Effector CD4-positive, alpha-beta T cell (primary cell): ENCODE results near the gene RASGRF1.
A peak's percentile ranks its signal among the peaks of the same experiment; 100 is the strongest.

Experiments used
- DNase-seq: peaks from one replicate; pipeline ENCODE4 v3.0.0-alpha.2; 2020

Gene RASGRF1

DNA sequence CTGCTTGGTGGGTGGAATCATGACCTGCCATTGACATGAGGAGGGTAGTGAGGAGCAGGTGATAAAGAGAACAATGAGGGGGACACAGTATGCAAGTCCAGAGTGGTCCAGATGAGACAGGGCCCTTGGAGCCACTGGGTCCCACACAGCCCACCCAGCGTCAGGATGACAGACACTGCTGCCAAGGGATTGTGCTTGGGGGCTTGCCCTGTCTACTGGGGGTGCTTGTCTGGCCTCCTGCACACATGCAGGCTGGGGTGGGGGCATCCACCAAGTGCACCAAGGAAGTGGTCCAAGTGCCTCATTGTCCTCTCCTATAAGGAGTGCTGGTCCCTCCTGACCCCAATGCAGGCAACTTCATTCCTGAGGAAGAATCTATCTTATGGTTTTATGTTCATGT lies 106.5 kb downstream of the RASGRF1 start:
- DNase-seq = no peak

DNA sequence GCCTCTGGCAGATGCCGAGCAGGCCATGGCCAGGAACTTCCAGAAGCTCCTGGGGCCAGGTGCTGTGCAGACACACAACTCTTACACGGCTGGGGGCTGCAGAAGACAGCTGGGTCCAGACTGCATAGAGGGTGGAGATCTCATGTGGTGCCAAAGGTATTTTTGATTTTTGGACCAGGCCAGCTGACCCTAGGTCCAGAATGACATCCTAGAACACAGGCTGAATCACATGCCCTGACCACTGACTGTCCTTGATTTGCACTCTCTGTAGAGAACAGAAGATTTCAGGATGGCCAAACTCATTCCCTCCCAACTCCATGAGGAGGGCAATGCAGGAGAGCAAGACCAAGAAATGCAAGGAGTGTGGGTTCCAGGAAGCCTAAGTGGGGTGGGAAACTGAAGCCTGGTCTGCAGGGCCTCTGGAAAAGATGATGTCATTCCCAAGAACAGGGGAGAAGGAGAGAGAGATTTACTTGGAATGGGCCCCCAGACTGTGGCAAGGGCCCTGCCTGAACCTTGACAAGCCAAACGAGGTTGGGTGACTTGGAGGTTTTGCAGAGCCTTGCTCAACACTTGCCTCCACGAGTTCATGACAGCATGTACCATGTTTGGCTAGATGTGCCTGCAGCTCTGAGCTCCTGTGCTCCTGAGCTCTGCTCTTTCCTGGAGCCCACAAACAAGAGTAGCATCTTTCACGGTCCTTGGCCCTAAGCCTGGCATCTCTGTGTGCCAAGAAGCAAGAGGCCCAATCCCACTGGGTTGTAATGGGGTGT lies 107.2 kb downstream of the RASGRF1 start:
- DNase-seq = no peak

DNA sequence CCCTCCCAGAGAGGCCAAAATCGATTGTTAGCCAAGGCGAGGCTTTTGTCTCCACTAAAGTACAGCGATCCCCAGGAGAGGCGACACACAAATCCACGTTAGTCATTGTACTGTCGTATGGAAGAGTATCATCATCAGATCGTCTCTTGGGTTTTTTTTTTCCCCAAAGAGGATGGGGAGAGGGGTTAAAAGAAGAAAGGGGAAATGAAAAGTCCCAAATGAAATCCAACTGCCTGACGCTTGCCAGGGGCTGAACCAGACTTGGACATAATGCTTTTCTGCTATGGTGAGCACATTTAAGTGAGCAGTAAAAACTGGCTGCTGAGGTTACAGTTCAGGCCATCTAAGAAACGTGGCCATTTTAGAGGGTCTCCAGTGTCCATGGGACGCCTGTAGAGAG lies 107.8 kb downstream of the RASGRF1 start:
- DNase-seq = no peak

DNA sequence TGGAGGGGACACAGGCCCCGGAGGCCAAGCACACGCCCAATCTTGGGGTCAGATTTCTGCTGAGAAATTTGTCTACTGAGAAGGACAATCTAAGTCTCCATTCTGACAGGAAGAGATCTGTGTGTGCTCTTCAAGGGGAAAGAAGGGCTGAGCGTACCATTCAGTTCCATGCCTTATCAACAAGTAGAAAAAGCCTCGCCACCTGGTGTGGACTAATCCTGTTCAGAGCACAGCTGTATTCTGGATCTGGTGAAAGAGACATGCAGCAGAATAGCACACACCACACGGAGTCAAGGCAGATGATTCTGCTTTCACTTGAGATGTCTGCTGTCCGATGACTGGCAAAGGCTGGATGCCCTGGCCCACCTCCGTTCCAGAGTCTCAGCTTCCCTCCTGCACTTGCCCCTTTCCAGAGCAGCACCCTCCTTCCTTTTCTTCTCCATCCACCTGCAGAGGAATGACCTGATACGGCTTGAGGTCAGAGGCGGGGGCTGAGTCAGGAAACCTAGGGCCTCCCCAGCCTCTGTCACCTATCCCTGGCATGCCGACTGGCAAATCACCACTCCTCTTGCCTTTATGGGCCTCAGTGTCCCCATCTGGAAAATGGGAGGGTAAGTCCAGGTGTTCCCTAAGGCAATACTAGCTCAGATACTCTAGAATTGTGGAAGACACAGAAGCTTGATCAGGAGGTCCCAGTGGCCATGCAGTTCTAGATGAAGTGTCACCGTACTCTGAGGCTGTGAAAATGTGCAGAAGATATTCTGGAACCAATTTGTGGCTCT lies 108.9 kb downstream of the RASGRF1 start:
- DNase-seq = no peak

DNA sequence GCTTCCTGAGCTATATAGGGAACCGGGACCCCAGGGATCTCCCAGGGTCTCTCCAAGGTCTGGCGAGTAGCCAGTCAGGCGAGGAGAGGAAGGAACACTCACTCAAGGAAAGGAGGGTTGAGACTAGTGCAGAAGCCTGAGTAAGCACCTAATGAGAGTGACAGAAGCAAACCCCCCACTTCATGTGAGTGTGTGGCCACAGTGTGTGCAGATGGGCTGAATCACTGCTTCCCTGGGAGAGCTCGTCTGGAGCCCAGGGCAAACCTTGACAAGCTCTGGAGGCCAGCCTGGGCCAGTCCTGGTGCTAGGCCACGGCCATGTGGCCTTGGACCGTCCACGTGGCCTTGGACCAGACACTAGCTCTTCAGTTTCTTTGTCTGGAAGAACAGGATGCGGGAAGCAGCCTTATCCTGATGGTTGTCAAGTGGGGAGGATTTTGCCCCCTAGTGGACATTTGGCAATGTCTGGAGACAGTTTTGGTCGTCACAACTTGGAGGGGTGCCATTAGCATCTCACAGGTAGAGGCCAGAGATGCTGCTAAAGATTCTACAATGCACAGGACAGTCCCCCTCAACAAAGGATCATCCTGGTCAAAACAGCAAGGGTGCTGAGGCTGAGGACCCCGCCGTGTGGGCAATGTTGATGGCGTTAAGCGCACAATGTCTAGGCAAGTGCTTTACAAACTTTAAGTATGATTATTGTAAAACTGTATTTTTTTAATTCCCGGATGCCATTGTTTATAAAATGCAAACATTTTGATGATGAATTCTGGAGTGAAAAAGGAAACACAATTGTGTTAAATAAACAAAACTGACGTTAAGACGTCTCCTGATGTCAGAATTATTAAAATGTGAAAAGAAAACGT lies 110.9 kb downstream of the RASGRF1 start:
- peak; percentile 10 for DNase-seq

DNA sequence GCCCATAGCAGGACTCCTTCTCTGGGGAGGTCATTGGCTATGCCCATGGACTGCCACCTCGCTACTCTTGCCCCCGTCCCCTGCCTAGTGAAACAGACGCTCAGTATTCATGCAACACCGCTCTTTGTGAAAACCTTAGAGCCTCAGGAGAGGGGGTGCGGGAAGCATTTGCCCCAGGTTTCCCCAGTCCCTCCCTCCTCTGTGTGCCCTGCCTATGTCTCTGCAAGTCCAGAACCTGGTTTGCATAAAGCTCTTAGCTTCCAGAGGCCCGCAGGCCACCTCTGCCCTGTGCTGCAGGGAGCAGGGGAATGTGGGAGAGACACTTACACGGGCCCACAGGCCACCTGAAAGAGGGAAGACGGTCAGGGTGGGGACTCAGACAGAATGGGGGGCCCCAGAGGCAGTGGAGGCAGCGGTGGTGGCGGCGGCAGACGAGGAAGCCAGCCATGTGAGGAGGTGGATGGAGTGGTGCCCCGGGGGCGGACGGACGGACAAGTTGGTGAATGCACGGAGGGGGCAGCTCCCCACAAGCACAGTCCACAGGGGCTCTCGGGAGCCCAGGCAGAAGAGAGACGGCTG lies 111.9 kb downstream of the RASGRF1 start:
- no peak for DNase-seq

DNA sequence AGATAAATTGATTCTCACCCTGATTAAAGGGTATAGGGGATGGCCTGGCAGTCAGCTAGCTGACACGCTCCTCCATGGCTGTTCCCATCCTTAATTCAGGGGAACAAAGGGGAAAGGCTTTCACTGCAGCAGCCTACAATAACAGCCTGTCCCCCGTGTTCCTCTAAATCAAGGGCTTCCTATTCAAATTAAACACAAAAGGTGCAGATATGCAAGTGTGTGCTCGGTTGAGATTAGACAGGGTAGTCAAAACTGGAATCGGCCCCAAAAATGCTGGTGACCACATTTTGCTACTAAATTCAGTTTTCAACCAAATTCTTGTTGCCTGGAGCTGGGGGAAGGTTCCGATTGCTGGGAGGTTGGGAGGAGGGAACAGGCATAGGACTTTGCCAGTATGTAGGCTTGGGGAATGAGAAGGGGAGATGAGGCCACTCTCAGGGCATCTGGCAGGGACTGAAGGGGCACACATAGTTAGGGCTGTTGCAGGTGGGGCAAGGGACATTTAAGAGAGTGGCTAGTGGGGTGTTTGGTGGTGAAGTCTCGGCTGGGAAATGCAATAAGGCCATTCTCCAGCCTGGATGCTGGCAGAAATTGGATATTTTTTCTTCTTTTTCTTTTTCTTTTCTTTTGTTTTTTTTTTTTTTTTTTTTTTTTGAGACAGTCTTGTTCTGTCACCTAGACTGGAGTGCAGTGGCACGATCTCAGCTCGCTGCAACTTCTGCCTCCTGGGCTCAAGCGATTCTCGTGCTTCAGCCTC lies 112.8 kb downstream of the RASGRF1 start:
- no peak for DNase-seq

DNA sequence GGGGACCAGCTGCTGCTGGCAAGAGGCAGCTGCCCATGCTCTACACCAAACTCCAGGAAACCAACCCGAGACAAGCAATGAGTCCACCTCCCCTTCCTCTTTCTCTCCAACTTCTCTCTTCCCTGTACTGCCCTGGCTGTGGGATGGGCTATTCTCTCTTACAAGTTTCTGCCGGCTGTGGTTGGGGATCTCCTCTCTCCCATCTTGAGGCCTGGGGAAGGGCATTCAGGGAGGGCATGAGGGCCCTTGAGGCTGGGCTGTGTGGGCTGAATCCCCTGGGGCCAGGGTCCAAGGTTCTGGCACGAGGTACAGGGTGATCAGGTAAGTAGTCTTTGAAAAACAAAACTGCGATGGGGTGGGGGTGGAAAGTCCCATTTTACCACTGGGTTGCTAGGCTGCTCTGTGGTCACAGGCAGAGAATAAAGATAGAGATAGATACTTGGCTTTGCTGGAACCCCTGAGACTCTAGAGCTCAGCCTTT lies 113.4 kb downstream of the RASGRF1 start:
- no peak for DNase-seq

DNA sequence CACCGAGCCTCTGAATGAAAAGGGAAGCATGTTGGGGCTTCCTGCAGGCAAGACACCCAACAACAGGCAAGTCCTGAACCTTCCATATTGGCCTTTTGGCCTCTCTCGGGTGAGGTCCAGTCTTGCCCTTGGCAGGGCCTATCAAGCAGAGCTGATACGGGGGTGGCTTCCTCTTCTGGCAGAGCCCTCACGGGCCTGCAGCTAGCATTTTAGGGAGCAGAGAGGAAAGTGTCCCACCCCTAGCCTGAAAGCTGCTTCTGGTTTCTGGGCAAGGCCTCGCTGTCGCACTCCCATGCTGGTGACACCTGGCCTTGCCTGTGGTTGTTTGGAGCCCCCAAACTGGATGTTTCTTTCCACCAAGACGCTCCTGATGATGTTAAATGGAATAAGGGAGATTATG lies 113.9 kb downstream of the RASGRF1 start:
- no peak for DNase-seq

DNA sequence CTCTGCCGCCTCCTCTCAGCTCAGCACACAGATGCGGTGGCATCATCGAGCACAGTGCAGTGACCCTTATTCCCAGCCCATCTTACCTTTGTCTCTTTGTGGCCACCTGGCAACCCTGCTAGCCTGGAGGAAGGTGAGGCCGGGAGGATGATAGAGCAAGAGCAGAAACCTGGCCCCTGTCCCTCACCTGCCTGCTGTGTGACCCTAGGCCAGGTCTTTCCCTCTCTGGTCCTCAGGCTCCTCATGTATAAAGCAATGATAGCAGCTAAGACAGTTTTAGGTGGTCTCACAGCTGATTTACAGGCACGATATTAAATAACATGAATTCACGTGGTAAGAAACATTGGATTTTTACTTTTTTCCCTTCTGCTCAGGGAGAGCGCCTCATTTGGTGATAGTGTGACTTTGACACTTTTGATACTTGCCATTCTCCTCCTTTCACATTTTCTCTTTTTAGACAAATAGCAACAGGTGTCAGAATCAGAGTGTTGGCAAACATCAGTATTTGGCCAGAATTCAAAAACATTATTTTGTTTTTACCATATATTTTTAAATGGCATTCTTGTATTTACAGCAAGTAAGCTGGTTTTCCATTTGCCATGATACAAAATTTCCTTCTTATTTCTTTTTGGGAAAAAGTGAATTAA lies 116.2 kb downstream of the RASGRF1 start:
- no peak for DNase-seq

DNA sequence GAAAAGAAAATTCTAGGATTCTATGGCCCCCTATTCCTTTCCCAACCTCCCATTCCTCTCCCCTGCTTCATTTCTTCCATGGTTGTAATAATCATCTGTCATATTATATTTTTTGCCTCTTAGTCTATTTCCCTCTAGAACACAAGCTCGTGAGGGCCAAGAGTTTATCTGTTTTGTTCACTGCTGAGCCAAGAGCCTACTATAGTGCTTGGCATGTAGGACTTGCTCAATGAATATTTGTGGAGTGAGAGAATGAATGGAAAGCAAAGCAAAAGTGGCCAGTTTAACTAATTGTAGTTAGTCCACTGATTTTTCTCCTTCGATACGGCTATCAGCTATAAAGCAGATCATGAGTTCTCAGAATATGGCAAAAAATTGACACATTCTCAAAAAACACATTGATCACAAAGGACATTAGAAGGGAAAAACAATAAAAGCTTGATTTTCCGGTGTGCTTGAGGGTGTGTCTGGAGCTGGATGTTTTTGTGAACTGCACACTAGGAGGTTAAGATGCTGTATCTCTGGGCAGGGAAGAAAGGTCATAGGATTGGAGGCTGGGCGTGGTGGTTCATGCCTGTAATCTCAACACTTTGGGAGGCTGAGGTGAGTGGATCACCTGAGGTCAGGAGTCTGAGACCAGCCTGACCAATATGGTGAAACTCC lies 120.8 kb downstream of the RASGRF1 start:
- DNase-seq = no peak

DNA sequence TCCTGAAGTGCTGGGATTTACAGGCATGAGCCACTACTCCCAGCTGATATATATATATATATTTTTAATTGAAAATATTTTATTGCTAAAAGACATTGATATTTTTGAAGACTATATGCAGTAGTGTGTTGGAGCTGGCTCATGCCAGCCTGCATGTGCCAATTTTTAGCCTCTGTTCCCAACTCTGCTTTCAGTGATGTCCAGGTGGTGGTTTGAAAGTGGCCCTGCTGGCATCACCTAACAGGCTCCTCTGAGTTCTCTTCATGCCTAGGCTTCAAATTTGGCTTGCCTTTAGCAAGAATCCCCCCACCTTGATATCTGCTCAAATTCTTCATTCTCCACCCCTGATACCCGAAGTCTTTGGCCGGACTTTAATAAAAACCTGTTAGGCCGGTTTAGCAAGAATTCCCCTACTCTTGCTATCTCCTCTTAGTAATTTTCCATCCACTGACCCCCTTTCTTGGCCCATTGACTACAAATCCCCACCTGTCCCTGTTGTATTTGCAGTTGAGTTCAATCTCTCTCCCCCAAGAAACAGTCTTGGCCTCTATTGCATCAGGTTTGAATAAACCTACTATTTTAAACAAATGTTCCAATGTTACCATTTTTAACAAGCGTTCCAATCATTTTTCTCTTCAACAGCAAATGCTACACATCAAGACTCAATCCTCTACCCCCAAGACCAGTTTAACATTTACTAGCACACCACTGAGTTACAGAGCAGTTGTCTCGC lies 121.9 kb downstream of the RASGRF1 start:
- no peak for DNase-seq

DNA sequence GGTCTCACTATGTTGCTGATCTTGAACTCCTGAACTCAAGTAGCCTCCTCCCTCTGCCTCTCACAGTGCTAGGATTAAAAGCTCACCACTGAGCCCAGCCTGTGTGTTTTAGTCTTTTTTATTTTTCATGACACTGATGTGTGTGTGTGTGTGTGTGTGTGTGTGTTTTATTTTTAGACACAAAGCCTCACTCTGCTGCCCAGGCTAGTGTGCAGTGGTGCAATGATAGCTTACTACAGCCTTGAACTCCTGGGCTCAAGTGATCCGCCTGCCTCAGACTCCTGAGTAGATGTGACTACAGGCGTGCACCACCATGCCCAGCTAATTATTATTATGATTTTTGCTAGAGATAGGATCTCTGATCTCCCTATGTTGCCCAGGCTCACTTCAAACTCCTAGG lies 122.5 kb downstream of the RASGRF1 start:
- DNase-seq = no peak

DNA sequence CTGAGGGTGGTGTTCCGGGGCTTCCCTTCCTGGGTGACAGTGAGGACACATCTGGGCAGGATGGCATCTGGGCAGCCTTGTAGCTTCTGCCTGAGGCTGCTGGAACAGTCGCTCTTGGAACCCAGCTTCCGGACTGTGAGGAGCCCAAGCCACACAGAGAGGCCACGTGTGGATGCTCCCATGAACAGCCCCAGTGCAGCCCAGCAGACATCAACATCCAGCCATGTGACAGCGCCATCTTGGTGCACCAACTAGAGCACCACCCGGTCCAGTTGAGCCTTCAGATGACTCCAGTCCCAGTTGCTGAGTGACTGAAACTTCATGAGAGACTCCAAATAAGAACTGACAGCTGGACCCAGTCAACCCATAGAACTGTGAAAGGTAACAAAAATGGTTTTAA lies 130.3 kb downstream of the RASGRF1 start:
- DNase-seq = no peak

DNA sequence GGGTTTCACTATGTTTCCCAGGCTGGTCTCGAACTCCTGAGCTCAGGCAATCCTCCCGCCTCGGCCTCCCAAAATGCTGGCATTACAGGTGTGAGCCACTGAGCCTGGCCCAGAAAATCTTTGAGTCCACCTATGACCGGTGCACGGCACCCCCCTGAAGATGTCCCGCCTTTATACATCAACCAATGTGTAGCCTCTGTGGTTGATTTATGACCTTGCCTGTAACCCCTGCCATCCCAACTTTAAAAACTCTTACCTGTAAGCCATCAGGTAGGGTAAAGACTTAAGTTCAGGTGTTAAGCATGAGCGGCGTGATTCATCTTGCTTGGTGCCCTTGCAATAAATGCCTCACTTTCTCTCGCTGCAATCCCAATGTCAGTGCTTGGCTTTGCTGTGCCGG lies 131.2 kb downstream of the RASGRF1 start:
- DNase-seq = no peak

DNA sequence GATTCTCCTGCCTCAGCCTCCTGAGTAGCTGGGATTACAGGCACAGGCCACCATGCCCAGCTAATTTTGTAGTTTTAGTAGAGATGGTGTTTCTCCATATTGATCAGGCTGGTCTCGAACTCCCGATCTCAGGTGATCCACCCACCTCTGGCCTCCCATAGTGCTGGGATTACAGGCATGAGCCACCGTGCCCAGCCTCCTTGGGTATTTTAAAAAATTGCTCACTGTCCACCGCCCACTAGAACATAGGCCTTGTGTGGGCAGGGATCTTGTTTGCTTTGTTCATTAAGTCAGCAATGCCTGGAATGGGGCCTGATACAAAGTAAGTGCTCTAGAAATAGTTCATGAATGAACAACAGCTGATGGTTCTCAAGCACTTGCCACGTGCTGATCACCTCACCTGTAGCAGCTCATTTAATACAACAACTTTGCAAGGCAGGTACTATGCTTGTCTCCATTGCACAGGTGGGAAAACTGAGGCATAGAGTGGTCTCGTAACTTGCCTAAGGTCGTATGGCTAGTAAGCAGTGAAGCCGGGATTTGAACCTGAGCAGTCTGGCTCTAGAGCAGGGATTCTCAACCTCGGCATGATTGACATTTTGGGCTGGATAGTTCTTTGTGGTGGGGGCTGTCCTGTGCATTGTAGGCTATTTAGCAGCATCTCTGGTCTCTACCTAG lies 133.0 kb downstream of the RASGRF1 start:
- DNase-seq = no peak

DNA sequence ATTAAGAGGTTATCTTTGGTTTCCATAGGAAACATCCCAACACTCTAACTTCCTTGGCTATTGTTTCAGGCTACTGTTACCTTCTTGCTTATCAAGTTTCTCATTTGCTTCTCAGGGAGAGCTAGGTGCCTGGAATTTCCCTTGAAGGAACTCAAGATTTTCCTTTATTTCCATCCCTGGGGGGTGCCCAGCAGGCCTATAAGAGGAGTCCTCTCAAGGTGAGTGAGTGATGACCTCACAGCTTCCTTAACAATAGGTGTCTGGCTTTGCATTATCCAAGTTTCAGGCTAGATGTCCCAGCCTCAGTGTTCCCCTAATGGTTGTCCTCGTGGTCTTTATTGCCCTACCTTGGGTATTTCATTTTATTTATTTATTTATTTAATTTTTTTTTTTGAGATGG lies 133.6 kb downstream of the RASGRF1 start:
- DNase-seq = no peak

DNA sequence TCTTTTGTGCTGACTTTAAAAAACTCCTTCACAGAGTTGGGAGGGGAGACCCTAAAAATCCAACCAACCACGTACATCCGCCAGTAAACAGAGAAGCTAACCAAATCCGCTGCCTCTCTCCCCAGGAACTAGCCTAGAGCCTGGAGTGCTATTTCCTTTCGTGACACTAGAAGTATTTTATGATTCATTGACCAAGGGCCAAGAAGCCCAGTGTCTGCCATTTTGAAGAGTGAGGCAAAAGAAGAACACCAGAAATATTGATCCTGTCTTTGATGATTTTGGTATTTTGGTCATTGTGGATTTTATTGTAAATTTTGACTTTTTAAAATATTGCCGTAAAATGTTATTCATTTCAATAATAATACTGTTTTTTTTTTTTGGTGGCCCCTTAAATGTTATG lies 135.2 kb downstream of the RASGRF1 start:
- no peak for DNase-seq

DNA sequence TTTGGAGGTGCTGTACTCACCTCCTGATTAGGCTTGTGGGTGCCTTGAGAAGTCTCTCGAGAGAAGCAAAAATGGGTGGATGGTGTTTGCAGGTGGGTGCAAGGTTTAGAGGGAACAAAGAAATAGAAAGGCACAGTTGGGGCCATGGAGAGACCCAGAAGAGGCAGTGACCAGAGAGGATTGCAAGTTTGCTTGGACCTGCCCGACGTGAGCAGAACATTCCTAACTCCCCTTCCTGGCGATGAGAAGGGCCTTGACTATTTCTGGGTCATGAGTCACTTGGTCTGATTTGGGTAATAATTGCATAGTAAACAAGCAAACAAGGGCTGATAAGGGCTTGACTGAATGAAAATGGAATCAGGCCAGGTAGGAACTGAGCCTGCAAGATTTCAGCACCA lies 138.7 kb downstream of the RASGRF1 start:
- no peak for DNase-seq
